Measurements from ENCODE around the gene PRLR. TPM values are rescaled to one million over a fixed set of nuclear protein-coding genes. Genes with fewer than 3 reads are reported as not detected.

Gene PRLR
- total and polyA plus RNA-seq, 9 of the 15 experiments (the other 6 are each of a cell fraction or from before 2014, with no cell fraction given): 0.02 TPM; not detected in 8

GRCh38 chr5:35003018-35003957 lies 227.0 kb downstream of the PRLR start (continued):
- TF ChIP-seq HMGXB4 (CRISPR knock-in tag; IDR thresholded peaks at IDR 0.05): no peak
- TF ChIP-seq RAD21 (CRISPR knock-in tag; conservative IDR thresholded peaks at IDR 0.05 in 1 of 2, IDR thresholded peaks at IDR 0.05 in 1 of 2): peak; percentile 66 to 77
- TF ChIP-seq KDM5B (IDR thresholded peaks at IDR 0.05; ENCODE audit: insufficient replicate concordance, low read depth, low read length): no peak
- no peak for TF ChIP-seq ZNF518B (CRISPR knock-in tag; IDR thresholded peaks at IDR 0.05)
- TF ChIP-seq MAX (CRISPR knock-in tag; IDR thresholded peaks at IDR 0.05): no peak
- TF ChIP-seq TBP (optimal IDR thresholded peaks at IDR 0.05; ENCODE audit: low read depth, low read length): peak; percentile 27
- peak; percentile 14; the same call in 1 of the 2 replicates for TF ChIP-seq JUND (IDR thresholded peaks at IDR 0.05; ENCODE audit: borderline replicate concordance, low read depth, low read length)
- TF ChIP-seq JUND (tag; IDR thresholded peaks at IDR 0.05; ENCODE audit: borderline replicate concordance, low read depth, low read length): no peak
- TF ChIP-seq HSF4 (CRISPR knock-in tag; IDR thresholded peaks at IDR 0.05; ENCODE audit: borderline replicate concordance): no peak
- TF ChIP-seq MYC (IDR thresholded peaks at IDR 0.05; ENCODE audit: low read depth, low read length): 0 out of 2 replicates have a peak, but pooled peaks have one; percentile 33
- no peak for TF ChIP-seq MYC (CRISPR knock-in tag; IDR thresholded peaks at IDR 0.05; ENCODE audit: borderline replicate concordance, low read depth)
- TF ChIP-seq ZFP91 (CRISPR knock-in tag; IDR thresholded peaks at IDR 0.05): no peak
- TF ChIP-seq L3MBTL2 (IDR thresholded peaks at IDR 0.05): peak; percentile 40; the same call in 1 of the 2 replicates
- TF ChIP-seq CTCF (IDR thresholded peaks at IDR 0.05 in 2 of 3, conservative IDR thresholded peaks at IDR 0.05 in 1 of 3; ENCODE audit: insufficient read depth in 2 of 3, low read depth in 1 of 3, low read length in 3 of 3): peak; percentile 85 to 96 (median 96)
- TF ChIP-seq XRCC5 (IDR thresholded peaks at IDR 0.05; ENCODE audit: low read depth, low read length): peak; percentile 83

All from K562 (cell line).